ENCODE results near the gene LEMD2.
"Not testable (repeated sequence)": the region's sequence is repeated elsewhere in the genome, so short reads cannot be mapped to it uniquely, and the experiment has no call there.

Gene LEMD2

GRCh38 chr6:33788694-33789549 is at the start of gene LEMD2:
TSS of gene LEMD2 (minus strand) at chr6:33789130. CDS start at chr6:33789116, 14 bp downstream.
- peak; percentile 82 to 87 for DNase-seq (ENCODE audit: low read depth in 2 of 2)

GRCh38 chr6:33837971-33838665 is 49.2 kb upstream of the LEMD2 start:
- no peak for DNase-seq (ENCODE audit: low read depth in 2 of 2)

GRCh38 chr6:33836806-33837469 is 48.0 kb upstream of the LEMD2 start:
- DNase-seq (ENCODE audit: low read depth in 2 of 2), result no peak

- no peak for DNase-seq (ENCODE audit: low read depth in 2 of 2)
These were observed 45.8 kb upstream of the LEMD2 start for GRCh38 chr6:33834401-33835392.

- no peak for DNase-seq (ENCODE audit: low read depth in 2 of 2)
These were observed 44.7 kb upstream of the LEMD2 start for GRCh38 chr6:33833599-33833998.

GRCh38 chr6:33832831-33833230 is 43.9 kb upstream of the LEMD2 start:
- not testable (repeated sequence) for DNase-seq (ENCODE audit: low read depth in 2 of 2)

GRCh38 chr6:33831725-33832124 is 42.8 kb upstream of the LEMD2 start:
- DNase-seq (ENCODE audit: low read depth in 2 of 2), result not testable (repeated sequence)

GRCh38 chr6:33830635-33831240 is 41.8 kb upstream of the LEMD2 start:
- DNase-seq (ENCODE audit: low read depth in 2 of 2), result no peak

GRCh38 chr6:33828764-33829731 is 40.1 kb upstream of the LEMD2 start:
- DNase-seq (ENCODE audit: low read depth in 2 of 2), result no peak

GRCh38 chr6:33828452-33828763 is 39.5 kb upstream of the LEMD2 start:
- DNase-seq (ENCODE audit: low read depth in 2 of 2), result no peak

GRCh38 chr6:33827546-33828451 is 38.9 kb upstream of the LEMD2 start:
- no peak for DNase-seq (ENCODE audit: low read depth in 2 of 2)

GRCh38 chr6:33826537-33826936 is 37.6 kb upstream of the LEMD2 start:
- DNase-seq (ENCODE audit: low read depth in 2 of 2), result no peak

GRCh38 chr6:33824461-33825154 is 35.7 kb upstream of the LEMD2 start:
- no peak for DNase-seq (ENCODE audit: low read depth in 2 of 2)

GRCh38 chr6:33823806-33824205 is 34.9 kb upstream of the LEMD2 start:
- no peak for DNase-seq (ENCODE audit: low read depth in 2 of 2)

- no peak for DNase-seq (ENCODE audit: low read depth in 2 of 2)
These were observed 33.9 kb upstream of the LEMD2 start for GRCh38 chr6:33822575-33823395.

- no peak for DNase-seq (ENCODE audit: low read depth in 2 of 2)
These were observed 32.0 kb upstream of the LEMD2 start for GRCh38 chr6:33820784-33821520.

- no peak for DNase-seq (ENCODE audit: low read depth in 2 of 2)
These were observed 31.3 kb upstream of the LEMD2 start for GRCh38 chr6:33820243-33820642.

All from activated CD8-positive, alpha-beta memory T cell treated with anti-CD3 and anti-CD28 coated beads for 4 hours (primary cell).